ENCODE measurements around the gene TBL1XR1. TPM values are rescaled to one million over a fixed set of nuclear protein-coding genes. Genes with fewer than 3 reads are reported as not detected.

Gene TBL1XR1
- 121 and 141 TPM in 2 replicates for total RNA-seq

DNA sequence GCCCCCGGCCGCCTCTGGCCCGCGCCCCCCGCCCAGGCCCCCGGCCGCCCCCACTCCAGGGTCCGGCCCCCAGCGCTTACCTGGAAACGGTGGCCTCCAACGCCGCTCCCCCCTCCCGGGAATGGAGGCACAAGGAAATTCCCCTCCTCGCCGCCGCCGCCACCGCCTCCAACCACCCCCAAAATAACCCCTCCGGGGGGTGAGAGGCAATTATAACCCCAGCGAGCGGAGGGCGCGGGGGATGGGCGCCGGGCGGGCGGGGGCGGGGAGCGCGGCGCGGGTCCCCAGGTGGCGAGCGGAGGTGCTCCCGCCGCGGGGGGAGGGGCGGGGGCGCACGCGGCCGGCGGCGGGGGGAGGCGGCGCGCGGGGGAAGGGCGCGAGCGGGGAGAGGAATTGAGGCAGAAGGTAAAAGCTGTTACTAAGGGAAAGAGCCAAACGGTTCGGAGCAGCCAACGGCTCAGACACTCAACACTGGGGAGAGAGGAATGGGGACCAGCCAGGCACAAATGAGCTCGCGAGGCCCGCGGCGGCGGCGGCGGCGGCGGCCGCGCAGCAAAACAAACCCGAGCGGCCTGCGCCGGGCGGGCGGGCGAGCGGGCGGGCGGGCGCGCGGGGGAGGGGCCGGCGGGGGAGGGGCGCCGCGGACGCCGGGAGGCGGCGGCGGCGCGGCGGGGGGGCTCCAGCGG lies at the start of gene TBL1XR1:
TBL1XR1 (minus strand) TSS at position 442 of the 686 bp plus-strand sequence. CDS start 132,505 bp downstream, outside the sequence.
- peak; percentile 92 to 97 for DNase-seq (ENCODE audit: low read depth in 2 of 2)

- DNase-seq (ENCODE audit: low read depth in 2 of 2), result no peak
Observed at GRCh38 chr3:177245250-177245649, 48.0 kb upstream of the TBL1XR1 start.

GRCh38 chr3:177244606-177245005 lies 47.3 kb upstream of the TBL1XR1 start:
- no peak for DNase-seq (ENCODE audit: low read depth in 2 of 2)

GRCh38 chr3:177238686-177239216 lies 41.5 kb upstream of the TBL1XR1 start:
- no peak for DNase-seq (ENCODE audit: low read depth in 2 of 2)

DNA sequence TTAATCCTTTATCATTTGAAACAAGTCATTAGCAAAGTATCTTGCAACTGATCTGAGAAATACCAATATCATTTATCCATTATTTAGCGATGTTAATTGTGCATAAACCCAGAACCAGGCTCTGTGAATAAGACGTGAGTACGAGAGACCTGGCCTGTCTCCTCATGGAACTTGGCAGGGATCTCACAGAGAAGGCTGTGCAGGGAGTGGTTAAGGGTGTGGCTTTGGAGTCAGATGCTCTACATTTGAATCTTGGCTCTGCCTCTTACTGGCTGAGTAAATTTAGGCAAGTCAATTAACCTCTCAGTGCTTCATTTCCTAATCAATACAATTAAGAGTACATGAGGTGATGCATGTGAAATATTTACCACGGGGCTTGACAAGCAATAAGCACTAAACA lies 39.9 kb upstream of the TBL1XR1 start:
- no peak for DNase-seq (ENCODE audit: low read depth in 2 of 2)

DNA sequence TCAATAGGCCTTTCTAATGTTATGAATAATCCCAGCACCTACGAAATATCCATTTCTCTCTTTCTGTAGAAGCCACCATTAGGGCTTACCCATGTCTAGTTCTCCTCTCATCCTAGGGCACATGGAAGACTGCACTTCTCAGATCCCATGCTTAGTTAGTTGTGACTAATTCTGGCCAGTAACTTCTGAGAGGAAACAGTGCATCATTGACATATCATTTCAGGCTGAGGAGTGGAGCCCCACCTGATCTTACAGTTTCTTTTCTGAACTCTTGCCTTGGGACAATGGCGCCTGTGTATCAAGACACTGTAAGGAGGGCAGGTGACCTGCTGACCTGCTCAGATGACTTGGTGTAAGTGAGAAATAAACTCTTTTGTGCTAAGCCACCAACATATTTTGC lies 39.4 kb upstream of the TBL1XR1 start:
- DNase-seq (ENCODE audit: low read depth in 2 of 2), result peak in 1 of 2 donors; percentile 11

- DNase-seq (ENCODE audit: low read depth in 2 of 2), result peak; percentile 55 to 68
Observed at GRCh38 chr3:177234121-177234520, 36.8 kb upstream of the TBL1XR1 start.

- DNase-seq (ENCODE audit: low read depth in 2 of 2), result no peak
Observed at GRCh38 chr3:177231242-177231641, 34.0 kb upstream of the TBL1XR1 start.

GRCh38 chr3:177230641-177231040 lies 33.4 kb upstream of the TBL1XR1 start:
- DNase-seq (ENCODE audit: low read depth in 2 of 2), result no peak

- DNase-seq (ENCODE audit: low read depth in 2 of 2), result peak in 1 of 2 donors; percentile 32
Observed at GRCh38 chr3:177229791-177230190, 32.5 kb upstream of the TBL1XR1 start.

- DNase-seq (ENCODE audit: low read depth in 2 of 2), result no peak
Observed at GRCh38 chr3:177228601-177229190, 31.4 kb upstream of the TBL1XR1 start.

GRCh38 chr3:177224414-177224813 lies 27.1 kb upstream of the TBL1XR1 start:
- no peak for DNase-seq (ENCODE audit: low read depth in 2 of 2)

DNA sequence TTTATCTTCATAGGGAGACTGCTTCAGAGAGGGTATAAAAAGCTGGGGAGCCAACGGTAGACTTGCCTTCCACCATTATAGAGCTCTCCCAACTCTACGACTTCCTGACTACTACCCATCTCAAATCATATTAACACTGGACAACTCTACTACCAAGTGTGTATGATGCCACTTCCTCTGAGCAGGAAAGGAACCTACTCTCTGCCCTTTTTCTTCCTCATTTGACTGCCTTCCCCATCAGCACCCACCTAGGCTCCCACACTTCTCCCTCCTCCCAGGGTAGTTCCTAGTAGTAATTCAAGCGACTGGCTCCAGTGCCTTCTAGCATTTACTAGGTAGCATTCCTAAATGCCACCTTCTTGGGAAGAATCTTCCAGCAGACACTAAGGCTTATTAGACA lies 24.5 kb upstream of the TBL1XR1 start:
- no peak for DNase-seq (ENCODE audit: low read depth in 2 of 2)

GRCh38 chr3:177220136-177220974 lies 23.1 kb upstream of the TBL1XR1 start:
- DNase-seq (ENCODE audit: low read depth in 2 of 2), result peak in 1 of 2 donors; percentile 33

DNA sequence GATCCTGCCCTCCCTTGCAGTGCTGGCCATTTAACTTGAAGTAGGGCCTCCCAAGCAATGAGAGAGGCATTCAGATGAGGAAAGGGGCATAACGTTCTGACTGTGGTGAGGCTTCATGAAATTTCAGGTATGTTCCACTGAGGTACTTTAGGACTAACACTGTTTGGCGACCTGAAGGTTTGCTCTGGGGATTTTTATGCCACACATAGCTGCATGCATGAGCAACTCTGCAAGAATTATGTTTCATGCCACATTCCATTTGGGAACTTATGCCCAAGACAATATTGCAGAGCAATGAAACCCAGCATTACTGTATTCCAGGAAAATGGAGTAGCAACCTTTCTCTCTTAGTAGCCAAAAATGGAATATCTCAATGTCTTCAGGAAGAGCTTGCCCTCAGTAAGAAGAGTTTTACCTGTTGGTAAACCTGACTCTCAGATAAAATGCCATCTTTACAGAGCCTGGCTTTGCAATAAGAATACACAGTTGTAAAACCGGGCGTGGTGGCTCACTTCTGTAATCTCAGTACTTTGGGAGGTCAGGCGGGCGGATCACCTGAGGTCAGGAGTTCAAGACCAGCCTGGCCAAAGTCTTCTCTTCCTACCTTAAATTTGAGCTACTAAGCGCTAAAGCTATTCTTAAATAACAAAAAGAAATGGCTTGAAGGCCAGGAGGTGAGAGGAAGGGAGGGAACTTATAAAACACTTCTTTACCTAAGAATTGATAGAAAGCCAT lies 16.7 kb upstream of the TBL1XR1 start:
- DNase-seq (ENCODE audit: low read depth in 2 of 2), result no peak

- DNase-seq (ENCODE audit: low read depth in 2 of 2), result no peak
Observed at GRCh38 chr3:177212756-177213155, 15.5 kb upstream of the TBL1XR1 start.

DNA sequence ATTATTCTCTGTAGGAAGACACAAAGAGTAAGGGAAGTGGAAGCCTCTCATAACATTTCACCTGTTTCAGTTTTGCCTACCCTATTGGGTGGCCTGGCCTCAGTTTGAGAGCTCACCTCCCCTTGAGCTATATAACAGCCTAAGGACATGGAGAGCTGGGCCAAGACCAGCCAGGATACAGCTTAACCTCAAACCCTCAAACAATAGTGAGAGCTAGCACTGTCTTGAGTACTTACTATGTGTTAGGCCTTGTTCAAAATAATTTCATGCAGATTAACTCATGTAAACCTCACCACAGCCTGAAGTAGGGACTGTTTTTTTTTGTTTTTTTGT lies 15.0 kb upstream of the TBL1XR1 start:
- DNase-seq (ENCODE audit: low read depth in 2 of 2), result no peak

DNA sequence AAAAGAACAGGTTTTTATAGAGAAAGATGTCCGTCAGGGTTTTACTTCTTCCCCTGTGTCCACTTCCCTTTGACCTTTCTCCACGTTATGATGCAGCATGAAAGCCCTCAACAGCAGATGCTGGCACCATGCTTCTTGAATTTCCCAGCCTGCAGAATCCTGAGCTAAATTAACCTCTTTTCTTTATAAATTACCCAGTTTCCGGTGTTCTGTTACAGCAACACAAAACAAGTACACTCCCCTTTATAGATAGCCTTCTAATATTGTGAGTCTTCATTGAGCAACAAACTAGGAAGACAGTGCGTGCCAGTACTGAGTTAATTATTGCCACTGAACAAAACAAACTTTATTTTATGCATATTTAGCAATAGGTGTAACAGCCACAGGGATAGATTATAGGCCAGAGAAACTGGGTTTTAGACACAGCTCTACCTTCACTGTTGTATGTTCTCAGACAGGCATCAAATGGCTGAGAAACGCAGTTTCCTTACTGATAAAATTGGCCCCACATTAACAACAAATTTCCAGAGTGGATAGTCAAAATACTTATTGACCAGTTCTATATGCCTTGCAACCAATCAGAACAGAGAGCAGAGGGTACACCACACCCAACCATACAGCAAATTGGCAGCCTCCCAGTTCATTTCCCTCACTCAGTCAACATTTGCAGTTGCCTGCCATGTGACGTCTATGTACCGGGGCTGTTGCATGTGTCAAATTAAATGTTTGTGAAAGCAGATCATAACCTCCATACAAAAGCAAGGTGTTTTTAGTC lies 14.4 kb upstream of the TBL1XR1 start:
- DNase-seq (ENCODE audit: low read depth in 2 of 2), result peak; percentile 75 to 84

DNA sequence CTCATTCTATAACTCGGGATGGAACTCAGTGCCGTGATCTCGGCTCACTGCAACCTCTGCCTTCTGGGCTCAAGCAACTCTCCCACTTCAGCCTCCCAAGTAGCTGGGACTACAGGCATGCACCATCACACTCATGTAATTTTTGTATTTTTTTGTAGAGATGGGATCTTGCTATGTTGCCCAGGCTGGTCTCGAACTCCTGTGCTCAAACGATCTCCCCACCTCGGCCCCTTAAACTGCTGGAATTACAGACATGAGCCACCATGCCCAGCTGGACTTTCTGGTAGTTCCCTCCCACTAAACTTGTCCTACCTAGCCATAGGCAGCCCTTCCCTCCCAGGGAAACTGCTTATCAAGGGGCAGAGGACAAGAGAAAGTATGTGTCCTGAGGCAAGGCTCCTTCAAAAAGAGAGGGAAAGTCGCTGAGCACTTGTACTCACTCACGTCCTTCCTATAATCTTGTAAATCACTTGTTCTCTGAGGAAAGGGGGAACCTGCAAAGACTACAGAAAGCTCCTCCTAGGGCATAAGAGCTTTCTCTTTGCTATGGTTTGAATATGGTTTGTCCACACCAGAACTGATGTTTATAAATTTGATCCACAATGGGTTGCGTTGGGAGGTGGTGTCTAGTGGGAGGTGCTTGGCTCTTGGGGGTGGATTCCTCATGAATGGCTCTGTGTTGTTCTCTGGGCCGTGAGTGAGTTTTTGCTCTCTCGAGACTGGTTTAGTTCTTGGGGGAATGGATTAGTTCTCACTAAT lies 13.6 kb upstream of the TBL1XR1 start:
- DNase-seq (ENCODE audit: low read depth in 2 of 2), result no peak

- no peak for DNase-seq (ENCODE audit: low read depth in 2 of 2)
Observed at GRCh38 chr3:177209509-177209908, 12.2 kb upstream of the TBL1XR1 start.

Measured in dermis microvascular lymphatic vessel endothelial cell (primary cell).